Measurements from ENCODE around the gene RBBP9. TPM values are rescaled to one million over a fixed set of nuclear protein-coding genes. Genes with fewer than 3 reads are reported as not detected.

Gene RBBP9
- total and polyA plus RNA-seq, 9 of the 15 experiments (the other 6 are each of a cell fraction or from before 2014, with no cell fraction given), result 0.94 to 4.4 (median 2.5) TPM

DNA sequence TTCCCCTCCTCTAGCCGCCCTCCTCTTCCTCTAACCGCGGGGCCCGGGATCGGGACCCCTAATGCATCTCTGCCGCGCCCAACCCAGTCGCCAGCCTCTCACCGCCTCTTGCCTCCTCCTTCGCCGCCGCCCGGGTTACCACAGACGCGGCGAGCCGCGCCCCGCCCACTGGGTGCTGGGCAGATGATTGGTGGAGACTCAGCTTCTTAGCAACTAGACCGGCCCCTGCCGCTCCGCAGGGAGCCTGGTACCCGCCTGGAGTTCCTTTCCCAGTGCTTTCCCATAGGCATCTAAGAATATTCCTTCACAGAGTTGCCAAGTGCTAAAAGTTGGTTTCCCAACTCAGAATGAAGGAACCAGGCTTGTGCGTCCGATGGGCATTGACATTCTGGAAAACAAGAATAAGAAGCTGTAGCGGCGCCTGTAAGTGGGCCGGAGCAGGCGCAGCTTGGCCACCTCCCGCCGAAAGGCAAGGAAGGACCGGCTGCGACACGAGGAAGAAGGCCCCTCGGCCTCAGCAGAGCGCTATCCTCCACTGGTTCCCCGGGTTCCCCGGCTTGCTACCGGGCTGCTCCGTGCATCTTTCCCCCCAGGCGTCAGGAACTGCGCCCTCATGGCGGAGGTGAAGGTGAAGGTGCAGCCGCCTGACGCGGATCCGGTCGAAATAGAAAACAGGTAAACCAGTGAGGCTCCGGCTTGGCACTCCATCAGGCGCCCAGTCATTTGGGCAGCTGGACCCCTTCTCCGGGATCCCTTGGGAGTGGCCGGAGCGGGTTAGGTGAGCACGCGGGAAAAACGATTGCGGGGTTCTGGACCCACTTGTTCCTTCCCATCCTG lies 29.9 kb downstream of the RBBP9 start, which contains the start of the genes DZANK1 and POLR3F (continued):
- TF ChIP-seq, protein P1, sequence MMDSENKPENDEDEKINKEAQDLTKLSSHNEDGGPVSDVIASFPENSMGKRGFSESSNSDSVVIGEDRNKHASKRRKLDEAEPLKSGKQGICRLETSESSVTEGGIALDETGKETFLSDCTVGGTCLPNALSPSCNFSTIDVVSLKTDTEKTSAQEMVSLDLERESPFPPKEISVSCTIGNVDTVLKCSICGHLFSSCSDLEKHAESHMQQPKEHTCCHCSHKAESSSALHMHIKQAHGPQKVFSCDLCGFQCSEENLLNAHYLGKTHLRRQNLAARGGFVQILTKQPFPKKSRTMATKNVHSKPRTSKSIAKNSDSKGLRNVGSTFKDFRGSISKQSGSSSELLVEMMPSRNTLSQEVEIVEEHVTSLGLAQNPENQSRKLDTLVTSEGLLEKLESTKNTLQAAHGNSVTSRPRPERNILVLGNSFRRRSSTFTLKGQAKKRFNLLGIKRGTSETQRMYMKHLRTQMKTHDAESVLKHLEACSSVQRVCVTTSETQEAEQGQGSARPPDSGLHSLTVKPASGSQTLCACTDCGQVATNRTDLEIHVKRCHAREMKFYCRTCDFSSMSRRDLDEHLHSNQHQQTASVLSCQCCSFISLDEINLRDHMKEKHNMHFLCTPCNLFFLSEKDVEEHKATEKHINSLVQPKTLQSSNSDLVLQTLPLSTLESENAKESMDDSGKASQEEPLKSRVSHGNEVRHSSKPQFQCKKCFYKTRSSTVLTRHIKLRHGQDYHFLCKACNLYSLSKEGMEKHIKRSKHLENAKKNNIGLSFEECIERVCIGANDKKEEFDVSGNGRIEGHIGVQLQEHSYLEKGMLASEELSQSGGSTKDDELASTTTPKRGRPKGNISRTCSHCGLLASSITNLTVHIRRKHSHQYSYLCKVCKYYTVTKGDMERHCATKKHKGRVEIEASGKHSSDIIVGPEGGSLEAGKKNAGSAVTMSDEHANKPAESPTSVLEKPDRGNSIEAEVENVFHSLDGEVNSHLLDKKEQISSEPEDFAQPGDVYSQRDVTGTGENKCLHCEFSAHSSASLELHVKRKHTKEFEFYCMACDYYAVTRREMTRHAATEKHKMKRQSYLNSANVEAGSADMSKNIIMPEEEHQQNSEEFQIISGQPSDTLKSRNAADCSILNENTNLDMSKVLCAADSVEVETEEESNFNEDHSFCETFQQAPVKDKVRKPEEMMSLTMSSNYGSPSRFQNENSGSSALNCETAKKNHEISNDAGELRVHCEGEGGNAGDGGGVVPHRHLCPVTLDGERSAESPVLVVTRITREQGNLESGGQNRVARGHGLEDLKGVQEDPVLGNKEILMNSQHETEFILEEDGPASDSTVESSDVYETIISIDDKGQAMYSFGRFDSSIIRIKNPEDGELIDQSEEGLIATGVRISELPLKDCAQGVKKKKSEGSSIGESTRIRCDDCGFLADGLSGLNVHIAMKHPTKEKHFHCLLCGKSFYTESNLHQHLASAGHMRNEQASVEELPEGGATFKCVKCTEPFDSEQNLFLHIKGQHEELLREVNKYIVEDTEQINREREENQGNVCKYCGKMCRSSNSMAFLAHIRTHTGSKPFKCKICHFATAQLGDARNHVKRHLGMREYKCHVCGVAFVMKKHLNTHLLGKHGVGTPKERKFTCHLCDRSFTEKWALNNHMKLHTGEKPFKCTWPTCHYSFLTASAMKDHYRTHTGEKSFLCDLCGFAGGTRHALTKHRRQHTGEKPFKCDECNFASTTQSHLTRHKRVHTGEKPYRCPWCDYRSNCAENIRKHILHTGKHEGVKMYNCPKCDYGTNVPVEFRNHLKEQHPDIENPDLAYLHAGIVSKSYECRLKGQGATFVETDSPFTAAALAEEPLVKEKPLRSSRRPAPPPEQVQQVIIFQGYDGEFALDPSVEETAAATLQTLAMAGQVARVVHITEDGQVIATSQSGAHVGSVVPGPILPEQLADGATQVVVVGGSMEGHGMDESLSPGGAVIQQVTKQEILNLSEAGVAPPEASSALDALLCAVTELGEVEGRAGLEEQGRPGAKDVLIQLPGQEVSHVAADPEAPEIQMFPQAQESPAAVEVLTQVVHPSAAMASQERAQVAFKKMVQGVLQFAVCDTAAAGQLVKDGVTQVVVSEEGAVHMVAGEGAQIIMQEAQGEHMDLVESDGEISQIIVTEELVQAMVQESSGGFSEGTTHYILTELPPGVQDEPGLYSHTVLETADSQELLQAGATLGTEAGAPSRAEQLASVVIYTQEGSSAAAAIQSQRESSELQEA (IDR thresholded peaks at IDR 0.05; ENCODE audit: low read depth), result no peak
- TF ChIP-seq RNF2 (IDR thresholded peaks at IDR 0.05) (no peak), EGR1 (conservative IDR thresholded peaks at IDR 0.05) (0 out of 2 replicates have a peak, but pooled peaks have one; percentile 14), CCNT2 (IDR thresholded peaks at IDR 0.05; ENCODE audit: borderline replicate concordance, extremely low read depth, insufficient read length, low read depth, low read length) (no peak), HNRNPUL1 (IDR thresholded peaks at IDR 0.05; ENCODE audit: low read length) (no peak), HEY1 (CRISPR knock-in tag; IDR thresholded peaks at IDR 0.05; ENCODE audit: borderline replicate concordance) (no peak), FOXM1 (IDR thresholded peaks at IDR 0.05; ENCODE audit: low read depth) (no peak), FOXM1 (CRISPR knock-in tag; IDR thresholded peaks at IDR 0.05; ENCODE audit: low read depth) (no peak), SREBF2 (CRISPR knock-in tag; IDR thresholded peaks at IDR 0.05) (no peak), HNRNPK (IDR thresholded peaks at IDR 0.05; ENCODE audit: low read depth, low read length, poor library complexity, severe bottlenecking) (no peak), BCOR (IDR thresholded peaks at IDR 0.05) (no peak), PTTG1 (tag; IDR thresholded peaks at IDR 0.05; ENCODE audit: low read depth) (no peak), TSHZ1 (CRISPR knock-in tag; IDR thresholded peaks at IDR 0.05) (no peak), ZKSCAN8 (CRISPR knock-in tag; IDR thresholded peaks at IDR 0.05) (no peak), SIN3A (IDR thresholded peaks at IDR 0.05; ENCODE audit: borderline replicate concordance in 2 of 2, control insufficient read depth in 1 of 2, low read depth in 2 of 2, low read length in 2 of 2) (peak; percentile 50 to 70; a peak in 2 of 4 replicates), CBX3 (IDR thresholded peaks at IDR 0.05; ENCODE audit: borderline replicate concordance in 1 of 2, low read length in 2 of 2) (no peak)

Measured in K562 (cell line).